Neural progenitor cell (in vitro differentiated cells): ENCODE data around the gene USP13.

Experiments used
- CTCF ChIP-seq: fragments of 200-600 bp; sonication (generic); IDR thresholded peaks from 2 replicates; pipeline ENCODE4 v1.5.1; 2017; ENCODE audit warnings: antibody characterized with exemption, mild to moderate bottlenecking
- EZH2 ChIP-seq: fragments of 200-600 bp; sonication (generic); IDR thresholded peaks from 2 replicates; pipeline ENCODE4 v1.6.1; 2017; ENCODE audit warnings: antibody characterized with exemption, mild to moderate bottlenecking, moderate library complexity
- EZH2phosphoT487 ChIP-seq: fragments of 200-600 bp; sonication (generic); IDR thresholded peaks from 2 replicates; pipeline ENCODE4 v1.6.1; 2017; ENCODE audit warnings: antibody characterized with exemption

GRCh38 chr3:179738998-179739397 is 86.2 kb downstream of the USP13 start:
- no peak for TF ChIP-seq CTCF
- TF ChIP-seq EZH2, result no peak
- TF ChIP-seq EZH2phosphoT487, result no peak
